ENCODE results near the gene PRODH.
"Not testable (repeated sequence)": the region's sequence is repeated elsewhere in the genome, so short reads cannot be mapped to it uniquely, and the experiment has no call there.

- not testable (repeated sequence) for TF ChIP-seq CTCF (tag by site-specific recombination; IDR thresholded peaks at IDR 0.05); REST (tag by site-specific recombination; IDR thresholded peaks at IDR 0.05); ZNF24 (tag by site-specific recombination; IDR thresholded peaks at IDR 0.05); ZNF639 (tag by site-specific recombination; IDR thresholded peaks at IDR 0.05); PRDM6 (tag by site-specific recombination; IDR thresholded peaks at IDR 0.05); IKZF3 (tag by site-specific recombination; IDR thresholded peaks at IDR 0.05); KLF1 (tag by site-specific recombination; IDR thresholded peaks at IDR 0.05); ZNF580 (tag by site-specific recombination; IDR thresholded peaks at IDR 0.05); ZNF670 (tag by site-specific recombination; IDR thresholded peaks at IDR 0.05; ENCODE audit: low read depth); ZNF707 (tag by site-specific recombination; IDR thresholded peaks at IDR 0.05); ZNF175 (tag by site-specific recombination; IDR thresholded peaks at IDR 0.05)
These were observed 35.9 kb upstream of the PRODH start for GRCh38 chr22:18972029-18972428.

All from HEK293 (cell line).